Dedifferentiated amniotic fluid mesenchymal stem cell (primary cell): ENCODE data around the gene HMGCS2.
"Not testable (repeated sequence)": the region's sequence is repeated elsewhere in the genome, so short reads cannot be mapped to it uniquely, and the experiment has no call there.

Experiments used
- DNase-seq: peaks from one replicate; pipeline ENCODE4 v3.0.0-alpha.2; 2016; ENCODE audit errors: extremely low spot score

The HMGCS2 gene

DNA sequence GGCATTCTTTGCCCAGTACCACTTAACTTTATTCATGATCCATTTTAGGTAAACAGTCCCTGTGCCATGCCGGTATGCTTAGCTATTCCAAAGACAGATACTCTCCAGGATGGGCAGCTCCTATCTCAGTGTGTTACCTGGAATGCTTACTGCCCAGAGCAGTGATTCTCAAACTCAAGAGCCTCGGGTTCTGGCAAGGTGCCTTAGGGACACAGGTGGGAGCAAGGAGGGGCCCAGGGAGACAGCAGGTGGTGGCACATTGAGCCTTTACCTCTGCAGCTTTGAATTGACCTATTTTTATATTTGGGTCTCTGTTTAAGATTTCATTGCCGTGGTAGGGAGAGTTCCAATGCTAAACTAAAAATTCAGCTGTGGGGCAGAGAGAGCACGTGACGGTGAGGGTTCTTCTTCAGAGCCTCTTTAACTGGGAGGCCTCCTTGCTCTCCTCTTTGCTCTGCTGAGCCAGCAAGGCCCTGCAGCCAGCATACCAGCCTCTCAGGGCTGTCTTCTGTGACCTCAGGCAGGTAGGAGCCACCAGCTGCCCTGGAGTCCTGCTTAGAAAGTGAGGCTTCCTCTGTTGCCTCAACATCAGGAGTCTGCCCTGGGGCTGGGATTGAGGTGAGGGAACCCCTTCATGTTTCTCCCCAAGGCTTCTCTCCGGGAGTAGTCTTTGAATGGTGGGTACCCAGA is 36.8 kb downstream of the HMGCS2 start:
- no peak for DNase-seq

DNA sequence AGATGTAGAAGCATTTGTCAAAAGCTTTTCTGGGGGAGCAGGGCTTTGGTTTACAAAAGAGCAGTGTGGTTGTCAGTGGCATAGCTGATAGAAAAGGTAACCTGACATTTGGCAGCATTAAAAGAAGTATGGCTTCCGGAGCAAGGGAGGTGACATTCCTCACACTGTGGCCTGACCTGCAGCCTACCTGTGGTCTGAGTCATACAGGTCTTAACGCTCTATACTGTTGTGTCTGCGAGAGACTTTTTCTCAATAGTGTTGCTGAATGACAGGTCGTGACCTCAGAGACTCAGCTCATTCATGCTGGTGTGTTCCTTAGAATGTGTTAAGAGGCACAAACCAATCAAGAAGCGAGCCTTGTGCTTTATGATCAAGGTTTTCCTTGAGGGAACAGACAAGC is 37.6 kb downstream of the HMGCS2 start:
- no peak for DNase-seq

DNA sequence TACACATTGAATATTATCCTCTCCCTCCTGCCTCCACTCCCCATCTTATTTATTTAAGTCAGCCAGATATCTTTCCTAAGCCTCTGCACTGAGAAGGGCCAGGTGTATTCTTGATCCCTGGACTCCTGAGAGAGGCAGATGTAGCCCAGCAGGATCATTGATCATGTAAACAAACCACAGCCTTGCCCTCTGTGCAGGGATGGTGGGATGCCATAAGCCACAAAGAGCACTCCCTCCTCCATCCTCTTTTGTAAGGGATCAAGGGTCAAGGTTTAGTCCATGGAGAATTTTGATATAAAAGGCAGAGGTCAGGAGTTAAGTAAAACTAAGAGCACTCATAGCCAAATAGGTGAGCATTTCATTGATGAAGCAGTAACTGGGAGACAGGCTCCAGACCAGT is 39.7 kb downstream of the HMGCS2 start:
- no peak for DNase-seq

DNA sequence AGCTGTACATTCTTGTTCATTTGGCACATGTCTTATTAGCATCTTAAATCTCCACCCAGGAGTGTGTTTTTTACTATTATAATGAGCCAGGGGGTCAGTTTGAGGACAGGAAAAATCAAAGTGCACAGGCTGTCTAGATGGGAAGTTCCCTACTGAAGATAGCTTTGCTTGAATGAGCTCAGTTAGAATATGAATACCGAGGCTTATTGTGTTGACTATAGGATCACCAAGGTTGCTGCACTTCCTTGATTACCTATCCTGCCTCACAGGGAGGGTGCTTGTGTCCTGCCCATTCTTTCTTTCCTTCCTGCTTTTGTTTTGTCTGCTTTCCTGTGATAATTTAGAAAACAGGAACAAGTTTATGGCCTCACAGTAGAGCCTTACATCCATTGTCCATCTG is 40.7 kb downstream of the HMGCS2 start:
- no peak for DNase-seq

DNA sequence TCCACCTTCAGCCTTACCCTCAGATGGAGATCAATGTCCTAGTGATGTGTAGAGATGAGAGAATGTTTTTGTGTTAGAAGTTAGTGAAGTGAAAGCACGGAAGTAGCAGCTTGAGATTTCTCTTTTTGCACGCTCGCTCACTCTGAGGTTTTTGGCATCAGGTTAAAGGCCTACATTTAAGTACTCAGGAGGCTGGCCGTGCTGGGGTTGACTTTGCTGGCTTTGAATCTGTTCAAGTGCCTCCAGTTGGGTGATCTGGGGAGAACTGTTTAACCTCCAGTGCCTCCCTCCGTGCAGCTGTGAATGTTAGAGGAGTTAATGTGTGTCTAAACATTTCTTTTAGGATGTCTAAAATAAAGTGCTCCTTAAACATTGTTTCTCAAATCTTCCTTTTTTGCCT is 43.1 kb downstream of the HMGCS2 start:
- no peak for DNase-seq

DNA sequence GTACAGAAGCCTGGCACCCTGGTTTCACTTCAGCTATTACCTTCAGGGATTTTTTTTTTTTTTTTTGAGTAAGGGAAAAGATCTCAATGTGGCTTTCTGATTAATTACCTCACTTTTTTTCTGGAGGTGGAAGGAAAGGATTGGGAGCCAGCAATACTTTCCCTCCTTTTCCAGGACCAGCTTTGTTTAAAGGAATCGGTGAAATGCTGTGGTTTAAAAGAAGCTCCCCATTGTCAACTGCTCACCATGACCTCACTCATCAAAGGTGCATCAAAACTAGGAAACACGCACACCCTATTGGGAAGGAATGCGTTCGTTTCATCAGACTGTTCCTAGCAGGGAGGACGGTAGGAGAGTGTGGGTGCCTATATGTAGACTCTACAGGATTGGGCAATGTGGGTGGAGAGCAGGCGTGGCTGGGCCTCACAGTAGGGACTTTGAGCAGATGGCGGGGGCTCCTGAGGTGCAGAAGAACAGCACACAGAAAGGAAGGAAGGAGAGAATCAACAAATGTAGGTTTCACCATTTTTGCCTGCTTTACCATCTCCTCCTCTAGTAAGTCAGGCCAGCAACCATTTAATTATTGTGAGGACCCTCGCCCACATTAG is 44.0 kb downstream of the HMGCS2 start:
- no peak for DNase-seq

DNA sequence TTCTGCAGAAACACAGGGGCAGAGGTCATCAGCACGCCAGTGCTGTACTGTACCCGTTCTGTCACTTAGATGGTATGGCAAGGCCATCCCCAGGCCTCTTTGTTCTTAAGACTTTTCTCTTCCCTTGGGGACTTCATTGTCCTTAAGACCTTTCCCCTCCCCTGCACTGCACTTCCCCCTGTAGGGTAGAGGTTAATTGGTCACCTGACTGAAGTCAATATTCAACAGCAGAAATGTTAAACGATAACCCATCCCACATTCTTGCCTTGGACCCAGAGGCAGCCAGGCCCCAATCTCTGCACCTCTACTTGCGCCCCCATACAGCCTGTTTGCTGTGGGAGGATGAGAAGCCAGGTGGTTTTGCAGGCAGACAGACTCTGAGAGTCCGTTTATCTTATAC is 46.8 kb downstream of the HMGCS2 start:
- DNase-seq: no peak

DNA sequence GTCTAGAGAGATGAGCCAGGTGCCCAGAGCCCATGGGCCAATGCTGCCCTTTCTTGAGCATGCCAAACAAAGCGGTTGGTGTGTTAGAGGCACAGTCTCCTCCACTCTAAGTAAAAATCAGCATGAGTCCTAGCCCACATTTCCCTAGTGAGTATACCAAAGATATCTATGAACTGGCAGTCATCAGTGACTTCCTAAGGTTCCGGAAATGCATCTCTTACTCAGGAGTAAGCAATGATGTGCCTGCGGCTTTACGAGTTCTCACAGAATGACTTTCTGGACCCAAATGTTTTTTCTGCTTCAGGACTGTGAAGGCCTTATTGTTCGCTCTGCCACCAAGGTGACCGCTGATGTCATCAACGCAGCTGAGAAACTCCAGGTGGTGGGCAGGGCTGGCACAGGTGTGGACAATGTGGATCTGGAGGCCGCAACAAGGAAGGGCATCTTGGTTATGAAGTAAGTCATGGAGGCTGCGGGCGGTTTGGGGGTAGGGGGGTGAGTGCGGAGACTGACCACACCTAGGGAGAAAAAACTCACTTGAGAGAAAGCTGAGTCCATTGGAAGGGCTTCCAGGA is 47.8 kb downstream of the HMGCS2 start:
- no peak for DNase-seq

DNA sequence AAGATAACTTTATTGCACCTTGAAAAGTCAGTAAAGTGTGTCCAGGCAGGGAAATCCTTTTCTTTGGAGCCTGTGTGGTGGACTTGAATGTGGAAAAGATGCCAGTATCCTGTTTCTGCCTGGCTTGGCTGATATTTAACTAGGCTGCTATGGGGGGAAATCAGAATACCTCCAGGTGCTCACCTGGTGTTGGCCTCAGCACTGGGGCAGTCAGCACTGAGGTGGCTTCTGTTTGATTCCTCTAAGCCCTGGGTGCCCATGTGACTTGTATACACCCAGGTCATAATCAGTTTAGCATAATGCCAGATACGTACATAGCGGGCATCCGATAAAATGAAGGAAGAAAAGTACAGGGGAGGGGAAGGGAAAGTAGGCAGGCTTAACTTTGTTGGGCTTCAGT is 49.7 kb downstream of the HMGCS2 start:
- DNase-seq: no peak

DNA sequence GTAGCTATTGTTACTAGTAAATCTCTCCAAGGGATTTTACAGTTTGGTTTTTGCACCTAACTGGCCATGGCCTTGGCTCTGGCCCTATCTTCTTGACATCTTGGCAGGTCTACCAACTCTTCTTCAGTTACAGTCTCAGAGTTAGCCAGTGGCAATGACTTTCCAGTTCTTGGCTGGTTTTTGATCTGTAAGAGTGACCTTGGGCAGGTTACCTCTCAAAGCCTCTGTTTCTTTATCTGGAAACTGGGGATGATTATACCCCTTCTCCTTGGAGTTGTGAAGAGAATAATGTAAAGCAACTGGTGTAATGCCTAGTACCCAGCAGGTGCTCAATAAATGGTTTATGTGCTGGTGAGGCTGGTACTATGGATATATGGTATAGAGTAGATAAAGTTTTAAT is 50.3 kb downstream of the HMGCS2 start:
- DNase-seq: no peak

DNA sequence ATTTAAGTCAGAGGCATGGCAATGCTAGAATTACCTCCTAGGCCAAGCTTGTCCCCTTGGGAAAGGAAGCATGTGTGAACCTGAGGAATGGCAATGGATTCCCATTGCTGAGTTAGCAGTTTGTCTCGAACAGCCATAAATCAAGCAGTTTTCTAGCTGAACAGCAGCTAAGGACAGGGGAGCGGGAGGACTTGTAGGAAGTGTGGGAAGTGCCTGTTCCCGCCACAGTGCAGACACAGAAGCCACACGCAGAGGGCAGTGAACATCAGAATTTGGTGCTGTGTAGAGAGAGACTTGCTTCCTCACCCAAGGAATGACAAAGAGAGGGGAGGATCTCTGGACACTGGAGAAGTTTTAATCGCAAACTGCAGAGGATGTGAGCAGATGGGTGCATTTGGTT is 53.2 kb downstream of the HMGCS2 start:
- no peak for DNase-seq

DNA sequence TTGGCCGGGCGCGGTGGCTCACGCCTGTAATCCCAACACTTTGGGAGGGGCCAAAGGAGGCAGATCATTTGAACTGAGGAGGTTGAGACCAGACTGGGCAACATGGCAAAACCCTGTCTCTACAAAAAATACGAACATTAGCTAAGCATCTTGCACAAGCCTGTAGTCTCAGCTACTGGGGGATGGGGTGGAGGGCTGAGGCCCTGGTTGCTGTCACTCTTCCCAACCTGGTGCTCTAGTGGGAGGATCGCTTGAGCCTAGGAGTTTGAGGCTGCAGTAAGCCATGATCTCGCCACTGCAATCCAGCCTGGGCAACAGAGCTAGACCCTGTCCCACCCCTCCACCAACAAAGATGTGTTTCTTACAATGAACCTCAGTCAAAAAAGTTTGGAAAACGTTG is 54.1 kb downstream of the HMGCS2 start:
- DNase-seq: no peak

DNA sequence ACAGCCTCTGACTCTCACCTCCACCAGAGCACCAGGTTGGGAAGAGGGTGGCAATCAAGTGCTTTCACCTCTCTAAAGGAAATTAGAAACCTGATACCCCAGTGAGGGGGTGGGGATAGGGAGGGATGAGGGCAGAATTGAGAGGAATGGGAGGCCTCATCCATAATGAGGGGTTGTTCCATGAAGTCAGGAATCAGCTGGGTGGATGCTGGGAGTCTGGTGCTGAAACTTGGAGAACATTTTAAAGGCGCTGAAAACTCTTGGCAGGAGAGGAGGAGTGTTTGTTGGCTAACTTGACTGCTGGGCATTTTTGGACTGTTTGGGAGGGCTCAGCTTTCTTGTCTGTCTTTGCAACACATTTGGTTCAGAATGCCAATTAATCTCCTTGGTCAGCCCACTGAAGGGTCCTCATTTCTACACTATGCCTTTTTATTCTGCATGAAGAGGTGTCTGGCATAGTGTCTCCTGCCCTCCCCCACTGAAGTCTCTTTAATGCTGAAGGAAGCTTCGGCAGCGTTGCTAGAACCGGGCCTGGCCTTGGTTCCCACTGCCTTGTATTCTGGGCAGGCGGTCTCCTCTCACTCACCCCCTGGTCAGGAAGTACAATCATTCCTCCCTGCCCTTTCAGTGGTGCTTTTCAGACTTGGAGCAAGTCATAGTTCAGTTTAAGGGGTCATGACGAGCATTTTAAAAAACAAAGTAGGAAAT is 54.8 kb downstream of the HMGCS2 start:
- peak; percentile 52 for DNase-seq

DNA sequence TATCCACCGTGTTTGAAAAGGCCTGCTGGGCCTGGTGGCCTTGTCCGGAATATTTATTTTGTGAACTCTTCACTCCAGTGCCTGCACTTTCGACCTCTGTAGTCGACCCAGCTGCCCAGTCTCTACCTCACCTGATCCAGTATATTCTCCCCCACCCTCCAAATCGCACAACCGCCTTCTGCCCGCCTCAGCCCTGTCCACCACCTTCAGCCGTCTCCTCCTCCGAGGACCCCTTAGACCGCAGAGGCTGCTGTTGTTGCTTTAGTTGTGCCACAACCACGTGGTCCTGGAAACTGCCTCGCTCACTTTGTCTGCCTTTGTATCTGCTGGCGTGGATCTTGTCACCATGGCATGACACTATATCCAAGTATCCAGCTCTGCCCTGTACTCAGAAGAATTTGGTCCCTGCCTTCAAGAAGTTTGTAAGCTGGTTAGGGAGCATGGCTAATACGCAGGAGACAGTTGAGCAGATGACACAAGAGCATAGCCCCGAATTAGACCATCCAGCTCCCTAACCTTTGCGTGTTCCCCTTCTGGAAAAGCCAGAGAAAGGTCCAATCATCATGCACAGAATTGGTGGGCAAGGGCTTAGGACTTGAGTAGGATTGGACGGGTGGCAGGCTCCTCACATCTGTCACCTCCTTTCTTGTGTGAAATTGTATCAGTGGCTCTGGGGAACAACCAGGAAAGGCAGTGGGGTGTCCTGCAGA is 55.5 kb downstream of the HMGCS2 start:
- DNase-seq: no peak

DNA sequence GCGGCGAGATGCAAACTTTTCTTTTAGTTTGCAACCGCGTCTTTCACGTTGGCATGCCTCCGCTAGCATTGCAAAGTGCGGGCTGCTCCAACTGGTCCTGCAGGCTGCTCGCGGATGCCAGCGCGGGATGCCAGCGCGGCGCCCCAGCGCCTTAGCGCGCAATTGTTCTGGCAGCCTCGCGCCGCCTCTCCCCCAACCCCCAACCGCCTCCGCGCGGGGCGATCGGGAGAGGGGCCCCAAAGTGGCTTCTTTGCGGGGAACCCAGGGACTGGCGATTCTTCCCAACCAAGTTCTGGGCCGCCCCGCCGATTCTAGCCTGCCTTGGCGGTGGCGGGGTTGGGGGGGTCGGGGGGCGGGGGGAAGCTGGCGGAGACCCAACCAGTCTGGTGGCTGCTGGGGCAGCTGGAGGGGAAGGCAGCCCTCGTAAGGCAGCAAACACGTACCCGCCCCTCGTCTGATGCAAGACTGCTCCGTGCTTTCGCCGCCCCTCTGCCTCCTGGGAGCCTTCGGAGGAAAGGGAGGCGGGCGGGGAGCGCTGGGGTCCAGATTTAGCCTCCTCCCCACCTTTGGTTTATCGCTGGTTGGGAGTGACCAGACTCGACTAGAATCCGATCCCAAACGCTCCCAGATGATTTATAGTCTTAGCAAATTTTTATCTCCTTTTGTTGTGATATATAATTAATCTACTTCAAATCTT is 56.2 kb downstream of the HMGCS2 start:
- peak; percentile 95 for DNase-seq

DNA sequence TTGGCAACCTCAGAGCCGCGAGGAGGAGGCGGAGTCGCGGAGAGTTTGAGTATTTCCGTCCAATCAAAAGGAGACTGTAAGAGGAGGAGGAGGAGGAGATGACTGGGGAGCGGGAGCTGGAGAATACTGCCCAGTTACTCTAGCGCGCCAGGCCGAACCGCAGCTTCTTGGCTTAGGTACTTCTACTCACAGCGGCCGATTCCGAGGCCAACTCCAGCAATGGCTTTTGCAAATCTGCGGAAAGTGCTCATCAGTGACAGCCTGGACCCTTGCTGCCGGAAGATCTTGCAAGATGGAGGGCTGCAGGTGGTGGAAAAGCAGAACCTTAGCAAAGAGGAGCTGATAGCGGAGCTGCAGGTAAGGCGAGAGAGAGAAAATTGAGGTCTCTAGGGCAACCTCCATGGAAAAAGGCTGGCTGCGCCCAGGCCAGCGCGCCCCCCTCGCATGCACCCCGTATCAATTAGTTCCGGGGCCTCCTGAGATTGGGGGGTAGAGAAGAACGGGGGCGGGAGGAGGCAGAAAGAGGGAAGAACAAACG is 56.8 kb downstream of the HMGCS2 start, which contains the start of gene PHGDH:
PHGDH (plus strand) TSS at position 131 of the 538 bp plus-strand sequence; CDS start at position 220, 89 bp downstream.
- DNase-seq: peak; percentile 92

DNA sequence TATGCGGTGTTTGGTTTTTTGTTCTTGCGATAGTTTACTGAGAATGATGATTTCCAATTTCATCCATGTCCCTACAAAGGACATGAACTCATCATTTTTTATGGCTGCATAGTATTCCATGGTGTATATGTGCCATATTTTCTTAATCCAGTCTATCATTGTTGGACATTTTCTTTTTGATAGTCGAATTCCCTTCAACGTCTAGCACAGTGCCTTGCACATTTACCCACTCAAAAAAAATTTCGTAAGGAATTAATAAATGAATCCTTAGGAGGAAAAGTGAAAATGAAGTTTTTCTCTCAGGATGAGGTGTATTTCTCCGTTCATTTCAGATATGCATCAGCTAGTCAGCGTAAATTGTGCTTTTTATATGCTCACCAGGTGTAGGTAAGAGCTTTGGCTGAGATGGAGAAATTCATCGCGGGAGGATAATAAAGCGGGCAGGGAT is 57.3 kb downstream of the HMGCS2 start:
- DNase-seq: not testable (repeated sequence)

DNA sequence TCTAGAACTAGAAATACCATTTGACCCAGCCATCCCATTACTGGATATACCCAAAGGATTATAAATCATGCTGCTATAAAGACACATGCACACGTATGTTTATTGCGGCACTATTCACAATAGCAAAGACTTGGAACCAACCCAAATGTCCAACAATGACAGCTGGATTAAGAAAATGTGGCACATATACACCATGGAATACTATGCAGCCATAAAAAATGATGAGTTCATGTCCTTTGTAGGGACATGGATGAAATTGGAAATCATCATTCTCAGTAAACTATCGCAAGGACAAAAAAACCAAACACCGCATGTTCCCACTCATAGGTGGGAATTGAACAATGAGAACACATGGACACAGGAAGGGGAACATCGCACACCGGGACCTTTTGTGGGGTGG is 62.1 kb downstream of the HMGCS2 start:
- DNase-seq: not testable (repeated sequence)

DNA sequence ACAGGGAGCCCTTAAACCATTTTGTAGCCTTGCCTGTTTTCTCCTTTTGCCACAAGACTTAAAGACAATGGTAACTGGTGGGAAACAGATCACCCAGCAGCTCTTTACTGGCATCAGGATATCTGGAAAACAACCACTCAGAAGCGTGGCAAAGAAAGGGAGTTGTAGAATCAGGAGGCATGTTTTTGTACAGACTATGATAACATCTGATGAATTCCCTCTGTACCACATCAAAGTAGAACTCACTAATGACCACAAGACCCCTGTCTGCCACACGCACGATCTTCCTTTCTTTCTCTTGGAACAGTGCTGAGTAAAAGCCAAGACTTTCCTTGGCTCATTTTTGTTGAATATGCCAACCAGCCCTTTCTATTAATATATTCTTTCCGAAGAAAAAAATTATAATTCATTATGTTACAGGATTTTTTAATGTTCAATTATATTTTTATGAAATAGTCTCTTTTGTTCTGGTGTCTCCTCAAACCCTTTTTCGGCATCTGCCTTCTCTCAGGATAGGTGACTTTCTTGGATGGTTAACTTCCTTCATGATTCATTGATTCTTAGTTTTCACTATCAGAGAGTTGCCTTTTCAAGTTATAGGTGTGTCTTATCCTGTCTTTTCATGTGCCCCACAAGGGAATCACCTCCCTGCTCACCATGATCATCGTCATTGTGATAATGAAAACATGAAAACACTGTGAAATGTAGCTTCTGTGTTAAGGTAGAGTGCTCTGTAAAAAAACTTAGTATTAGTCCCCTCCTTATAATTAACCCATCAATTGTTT is 64.8 kb downstream of the HMGCS2 start:
- no peak for DNase-seq

DNA sequence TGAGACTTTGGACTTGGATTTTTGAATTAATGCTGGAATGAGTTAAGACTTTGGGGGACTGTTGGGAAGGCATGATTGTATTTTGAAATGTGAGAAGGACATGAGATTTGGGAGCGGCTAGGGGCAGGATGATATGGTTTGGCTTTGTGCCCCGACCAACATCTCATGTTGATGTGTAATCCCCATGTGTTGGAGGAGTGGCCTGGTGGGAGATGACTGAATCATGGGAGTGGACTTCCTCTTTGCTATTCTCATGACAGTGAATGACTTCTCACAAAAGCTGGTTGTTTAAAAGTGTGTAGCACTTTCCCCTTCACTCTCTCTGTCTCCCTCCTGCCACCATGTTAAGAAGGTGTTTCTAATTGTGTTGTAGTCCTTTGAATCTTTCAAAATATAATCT is 66.3 kb downstream of the HMGCS2 start:
- DNase-seq: no peak
